ENCODE data around the gene WHAMM.

- TF ChIP-seq, protein P1, sequence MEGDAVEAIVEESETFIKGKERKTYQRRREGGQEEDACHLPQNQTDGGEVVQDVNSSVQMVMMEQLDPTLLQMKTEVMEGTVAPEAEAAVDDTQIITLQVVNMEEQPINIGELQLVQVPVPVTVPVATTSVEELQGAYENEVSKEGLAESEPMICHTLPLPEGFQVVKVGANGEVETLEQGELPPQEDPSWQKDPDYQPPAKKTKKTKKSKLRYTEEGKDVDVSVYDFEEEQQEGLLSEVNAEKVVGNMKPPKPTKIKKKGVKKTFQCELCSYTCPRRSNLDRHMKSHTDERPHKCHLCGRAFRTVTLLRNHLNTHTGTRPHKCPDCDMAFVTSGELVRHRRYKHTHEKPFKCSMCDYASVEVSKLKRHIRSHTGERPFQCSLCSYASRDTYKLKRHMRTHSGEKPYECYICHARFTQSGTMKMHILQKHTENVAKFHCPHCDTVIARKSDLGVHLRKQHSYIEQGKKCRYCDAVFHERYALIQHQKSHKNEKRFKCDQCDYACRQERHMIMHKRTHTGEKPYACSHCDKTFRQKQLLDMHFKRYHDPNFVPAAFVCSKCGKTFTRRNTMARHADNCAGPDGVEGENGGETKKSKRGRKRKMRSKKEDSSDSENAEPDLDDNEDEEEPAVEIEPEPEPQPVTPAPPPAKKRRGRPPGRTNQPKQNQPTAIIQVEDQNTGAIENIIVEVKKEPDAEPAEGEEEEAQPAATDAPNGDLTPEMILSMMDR (IDR thresholded peaks at IDR 0.05), result no peak
- TF ChIP-seq EP300 (IDR thresholded peaks at IDR 0.05), result no peak
- no peak for TF ChIP-seq POLR2A (IDR thresholded peaks at IDR 0.05)
- TF ChIP-seq POLR2AphosphoS5 (IDR thresholded peaks at IDR 0.05), result no peak
Observed at GRCh38 chr15:82845686-82846085, 36.3 kb downstream of the WHAMM start.
